Ovary (tissue), 9 donors: Measurements from ENCODE around the gene SREBF2. TPM values are rescaled to one million over a fixed set of nuclear protein-coding genes. Genes with fewer than 3 reads are reported as not detected.

Experiments used
- DNase-seq, 5 donors: peaks; one replicate each; pipeline ENCODE4 v3.0.0-alpha.2; 2019 to 2020
- H3K27ac ChIP-seq, 2 donors: fragments of 200-600 bp; one replicate each; pipeline versions ENCODE4 v1.5.1 to v1.8.0; 2019 to 2022
- H3K27me3 ChIP-seq: fragments of 200-600 bp; one replicate; pipeline ENCODE4 v1.8.0; 2022
- H3K36me3 ChIP-seq: fragments of 200-600 bp; sonication (generic); one replicate; pipeline ENCODE4 v1.5.1; 2019
- H3K4me1 ChIP-seq: one replicate; pipeline ENCODE4 v1.8.1; 2013; ENCODE audit warnings: mild to moderate bottlenecking, moderate library complexity; ENCODE audit not compliant: insufficient read depth
- H3K4me3 ChIP-seq: fragments of 200-600 bp; sonication (generic); one replicate; pipeline ENCODE4 v1.5.1; 2017
- H3K9me3 ChIP-seq, 2 donors: fragments of 200-600 bp in 1 of 2; sonication (generic) in 1 of 2; one replicate each; pipeline versions ENCODE4 v1.5.1 to v1.8.1; 2013 to 2019; ENCODE audit warnings: mild to moderate bottlenecking in 1 of 2, moderate library complexity in 1 of 2
- CTCF ChIP-seq, 3 donors: fragments of 450-650 bp in 2 of 3; fragments of 200-600 bp in 1 of 3; IDR thresholded peaks; one replicate each; pipeline versions ENCODE4 v1.5.1 to v1.8.0; 2016 to 2022; ENCODE audit warnings: antibody characterized with exemption in 3 of 3, mild to moderate bottlenecking in 1 of 3
- EP300 ChIP-seq: sonication (generic); formaldehyde crosslinking; IDR thresholded peaks from one replicate; pipeline ENCODE4 v1.6.1; 2017; ENCODE audit warnings: antibody characterized with exemption
- POLR2A ChIP-seq: fragments of 450-650 bp; IDR thresholded peaks from one replicate; pipeline ENCODE4 v1.6.1; 2017; ENCODE audit warnings: antibody characterized with exemption, mild to moderate bottlenecking, moderate library complexity
- WGBS, 3 donors: extraction: QIAGEN DNeasy Blood & Tissue Kit in 1 of 3; methylation state at CpG; one replicate each; pipeline versions ENCODE4 v1.1.5 to v1.1.7; 2013 to 2017; 5-methylcytosine and 5-hydroxymethylcytosine counted together
- intact Hi-C, 4 donors: fragments of 100-400 bp; cut with DNase I; formaldehyde crosslinking; loops; one replicate each; pipeline versions ENCODE4 v1.11.0 to v1.15.1; 2022 to 2023
- polyA plus RNA-seq, 2 donors: library from polyadenylated mRNA; stranded (reverse); fragments of 200-250 nt in 1 of 2; fragments of 350-450 nt in 1 of 2; fragmentation: Illumina TruSeq in 1 of 2; extraction: RNeasy Lipid Tissue Mini Kit (QIAGEN cat#74804) in 1 of 2; gene quantifications; one replicate each; pipeline ENCODE4 v1.2.3, GENCODE V29; 2013 to 2014
- total RNA-seq, 7 donors: library from RNA; depleted of rRNA in 2 of 7; stranded (reverse); fragments of >200 nt in 2 of 7; fragmentation: NEBNext Ultra II Directional in 3 of 7; extraction: Animal tissue kit (Norgen Biotek cat#: 25700) in 3 of 7; gene quantifications; one replicate each; pipeline versions ENCODE4 v1.1.0 to v1.2.4, GENCODE V29; 2016 to 2023
- donor health status: DM: no; HTN: no; CAD: no; lungs with moderate emphysema.
- donor health status: DM: no; HTN: no; CAD: no.
- donor health status: Bipolar disorder and iron deficiency.
- donor health status: DM: yes; HTN: yes; CAD: no.
- donor health status: DM: no; HTN: no; CAD: no.
- donor health status: DM: yes; HTN: yes; CAD: no.

SREBF2 gene
- total and polyA plus RNA-seq, 9 donors, result 29.2 to 215 (median 74.1) TPM

GRCh38 chr22:41923595-41924276, 90.8 kb downstream of the SREBF2 start:
- intact Hi-C loops, result no loop called here
- H3K27me3 ChIP-seq, result no peaks in the 10 kb centered on the region
- no peaks in the 10 kb centered on the region for H3K9me3 ChIP-seq
- WGBS, 3 donors, result 90 to 94% (median 93%) methylated on average over 14 of the region's 14 CpGs
- H3K36me3 ChIP-seq, result no peaks in the 10 kb centered on the region
- TF ChIP-seq POLR2A (no peak), EP300 (no peak), CTCF (IDR thresholded peaks at IDR 0.05) (no peak)
- H3K27ac ChIP-seq, result no peak overlapping the region
- DNase-seq, result no peak
- no peak overlapping the region for H3K4me3 ChIP-seq
- H3K4me1 ChIP-seq, result peaks cover 8% of the 10 kb centered on the region

- H3K27me3 ChIP-seq, result no peaks in the 10 kb centered on the region
- no peak overlapping the region for H3K27ac ChIP-seq
- no peak for DNase-seq
- 4 to 23% (median 5%) methylated on average over 10 to 45 of the region's 48 CpGs for WGBS, 3 donors
- H3K4me3 ChIP-seq, result no peak overlapping the region
- H3K36me3 ChIP-seq, result no peaks in the 10 kb centered on the region
- peaks cover 3% of the 10 kb centered on the region for H3K4me1 ChIP-seq
- intact Hi-C loops, result no loop called here
- H3K9me3 ChIP-seq, result no peaks in the 10 kb centered on the region
- TF ChIP-seq CTCF (IDR thresholded peaks at IDR 0.05) (no peak), EP300 (no peak), POLR2A (no peak)
Observed at GRCh38 chr22:41925783-41926460, 93.0 kb downstream of the SREBF2 start.

GRCh38 chr22:41927813-41928212, 94.9 kb downstream of the SREBF2 start:
- Histone ChIP-seq H3K36me3 (no peaks in the 10 kb centered on the region), H3K27ac (no peak overlapping the region), H3K4me3 (no peak overlapping the region), H3K9me3 (no peaks in the 10 kb centered on the region), H3K4me1 (peaks cover 3% of the 10 kb centered on the region), H3K27me3 (no peaks in the 10 kb centered on the region)
- intact Hi-C loops, result no loop called here
- no peak for TF ChIP-seq POLR2A
- WGBS, 3 donors, result 65 to 77% (median 68%) methylated on average over 6 of the region's 6 CpGs
- DNase-seq, result no peak

- TF ChIP-seq EP300 (no peak), CTCF (IDR thresholded peaks at IDR 0.05) (no peak), POLR2A (no peak)
- DNase-seq, result no peak
- intact Hi-C loops, result no loop called here
- Histone ChIP-seq H3K4me3 (no peak overlapping the region), H3K36me3 (no peaks in the 10 kb centered on the region), H3K4me1 (peaks cover 3% of the 10 kb centered on the region), H3K9me3 (no peaks in the 10 kb centered on the region), H3K27ac (no peak overlapping the region), H3K27me3 (no peaks in the 10 kb centered on the region)
- WGBS, 3 donors, result 56 to 70% (median 70%) methylated on average over 13 to 14 of the region's 14 CpGs
Observed at GRCh38 chr22:41928593-41929417, 95.9 kb downstream of the SREBF2 start.
